GM10266 (cell line): Measurements from ENCODE around the gene GLB1L2.

Experiments used
- DNase-seq: peaks from one replicate; pipeline ENCODE4 v3.0.0; 2012; ENCODE audit errors: extremely low spot score
- TF ChIP-seq, protein P1 (sequence below): IDR thresholded peaks from 2 replicates; pipeline ENCODE4 v1.5.1; 2012; ENCODE audit warnings: mild to moderate bottlenecking, low read depth; ENCODE audit not compliant: control insufficient read depth, insufficient read depth; ENCODE audit errors: missing control alignments

The GLB1L2 gene

GRCh38 chr11:134374891-134375550, 43.2 kb downstream of the GLB1L2 start:
- TF ChIP-seq, protein P1, sequence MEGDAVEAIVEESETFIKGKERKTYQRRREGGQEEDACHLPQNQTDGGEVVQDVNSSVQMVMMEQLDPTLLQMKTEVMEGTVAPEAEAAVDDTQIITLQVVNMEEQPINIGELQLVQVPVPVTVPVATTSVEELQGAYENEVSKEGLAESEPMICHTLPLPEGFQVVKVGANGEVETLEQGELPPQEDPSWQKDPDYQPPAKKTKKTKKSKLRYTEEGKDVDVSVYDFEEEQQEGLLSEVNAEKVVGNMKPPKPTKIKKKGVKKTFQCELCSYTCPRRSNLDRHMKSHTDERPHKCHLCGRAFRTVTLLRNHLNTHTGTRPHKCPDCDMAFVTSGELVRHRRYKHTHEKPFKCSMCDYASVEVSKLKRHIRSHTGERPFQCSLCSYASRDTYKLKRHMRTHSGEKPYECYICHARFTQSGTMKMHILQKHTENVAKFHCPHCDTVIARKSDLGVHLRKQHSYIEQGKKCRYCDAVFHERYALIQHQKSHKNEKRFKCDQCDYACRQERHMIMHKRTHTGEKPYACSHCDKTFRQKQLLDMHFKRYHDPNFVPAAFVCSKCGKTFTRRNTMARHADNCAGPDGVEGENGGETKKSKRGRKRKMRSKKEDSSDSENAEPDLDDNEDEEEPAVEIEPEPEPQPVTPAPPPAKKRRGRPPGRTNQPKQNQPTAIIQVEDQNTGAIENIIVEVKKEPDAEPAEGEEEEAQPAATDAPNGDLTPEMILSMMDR: no peak
- no peak for DNase-seq

- TF ChIP-seq, protein P1: no peak
- no peak for DNase-seq
These were observed 44.5 kb downstream of the GLB1L2 start for GRCh38 chr11:134376150-134376921.

DNA sequence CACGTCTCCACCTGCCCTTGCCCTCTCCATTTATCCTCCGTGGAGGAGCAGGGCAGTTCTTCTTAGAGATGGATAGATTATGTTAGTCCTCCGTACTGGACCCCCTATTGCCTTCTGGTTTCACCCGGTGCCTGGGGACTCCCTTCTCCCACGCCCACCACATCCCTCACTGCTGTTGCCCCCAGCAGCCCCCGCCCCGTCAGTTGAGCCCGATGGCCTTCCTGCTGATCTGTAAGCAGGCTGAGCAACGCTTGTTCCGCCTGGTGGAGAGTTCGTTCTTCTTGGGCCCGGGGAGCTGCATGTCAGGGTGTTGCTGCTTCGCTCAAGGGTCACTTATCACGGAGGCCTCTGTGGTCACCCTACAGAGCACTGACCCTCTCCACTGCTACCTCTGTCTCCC, 46.1 kb downstream of the GLB1L2 start:
- DNase-seq: no peak
- TF ChIP-seq, protein P1: no peak

DNA sequence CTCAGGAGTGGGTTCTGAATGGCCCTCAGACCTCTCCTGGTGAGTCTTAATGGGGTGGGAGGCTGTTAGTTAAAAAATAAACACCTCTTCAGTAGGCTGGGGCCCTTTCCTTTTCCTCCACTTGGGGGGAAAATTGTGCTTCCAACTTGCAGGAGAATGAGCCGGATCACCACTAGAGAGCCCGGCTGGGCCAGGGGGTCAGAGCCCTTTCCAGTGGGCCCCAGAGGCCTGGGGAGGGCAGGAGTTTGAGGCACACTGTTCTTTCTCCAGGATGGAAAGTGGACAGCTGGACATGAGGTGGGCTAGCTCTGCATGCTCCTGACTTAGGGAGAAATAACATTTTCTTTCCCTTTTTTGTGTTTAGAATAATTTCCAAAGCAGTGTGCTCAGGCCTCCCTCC, 47.5 kb downstream of the GLB1L2 start:
- DNase-seq: no peak
- TF ChIP-seq, protein P1: no peak

- DNase-seq: no peak
- TF ChIP-seq, protein P1: no peak
These were observed 48.4 kb downstream of the GLB1L2 start for GRCh38 chr11:134380229-134380628.

GRCh38 chr11:134380785-134381184, 49.0 kb downstream of the GLB1L2 start:
- DNase-seq: no peak
- TF ChIP-seq, protein P1: peak; percentile 5

GRCh38 chr11:134382257-134382656, 50.5 kb downstream of the GLB1L2 start:
- TF ChIP-seq, protein P1: no peak
- no peak for DNase-seq
